B cell (primary cell): ENCODE results near the gene EFCC1. TPM values are rescaled to one million over a fixed set of nuclear protein-coding genes. Genes with fewer than 3 reads are reported as not detected.

Source experiments
- ATAC-seq: fragments of 200-7000 bp; cut with Tn5 transposase; one replicate; pipeline ENCODE4 v1.10.0; 2021; ENCODE audit warnings: low read depth, mild to moderate bottlenecking, moderate number of reproducible peaks, moderate library complexity
- CTCF ChIA-PET: fragments of 350-600 bp; sonication (Branson Sonifier 250); formaldehyde crosslinking; loops from one replicate; lab custom pipeline; 2021; ENCODE audit warnings: antibody characterized with exemption, inconsistent platforms; lab: Charles Lee
- POLR2A ChIA-PET: fragments of 350-600 bp; sonication (Branson Sonifier 250); formaldehyde crosslinking; loops from one replicate; lab custom pipeline; 2021; ENCODE audit warnings: antibody characterized with exemption; lab: Charles Lee
- DNase-seq: peaks from one replicate; pipeline ENCODE4 v3.0.0; 2013
- H2AFZ ChIP-seq: 2 replicates; pipeline ENCODE4 v1.6.1; 2012; ENCODE audit warnings: mild to moderate bottlenecking, low read depth, low read length; ENCODE audit not compliant: insufficient read depth, poor library complexity, severe bottlenecking
- H3K27ac ChIP-seq, 2 donors: 1 replicate in 1 of 2; 2 replicates in 1 of 2; pipeline ENCODE4 v1.5.1; 2012 to 2013; ENCODE audit warnings: low read length in 2 of 2, mild to moderate bottlenecking in 2 of 2, moderate library complexity in 1 of 2
- H3K27me3 ChIP-seq, 4 experiments: fragments of 200-600 bp in 1 of 4; sonication (generic) in 1 of 4; replicated peaks in 1 of 4; 1 replicate in 2 of 4; 2 replicates in 2 of 4; pipeline versions ENCODE4 v1.6.1 to v1.7.0; 2013 to 2016; ENCODE audit warnings: low read length in 3 of 4, mild to moderate bottlenecking in 2 of 4, mixed read lengths in 1 of 4, moderate library complexity in 1 of 4; ENCODE audit not compliant: insufficient read depth in 4 of 4, control insufficient read depth in 3 of 4; ENCODE audit errors: control extremely low read depth in 1 of 4
- H3K36me3 ChIP-seq, 2 experiments: replicated peaks in 1 of 2; 1 replicate in 1 of 2; 2 replicates in 1 of 2; pipeline versions ENCODE4 v1.6.1 to v1.7.1; 2013; ENCODE audit warnings: low read length in 1 of 2; ENCODE audit not compliant: insufficient read depth in 2 of 2, control insufficient read depth in 1 of 2; ENCODE audit errors: control extremely low read depth in 1 of 2, extremely low read depth in 1 of 2
- H3K4me1 ChIP-seq, 2 donors: fragments of 200-600 bp in 1 of 2; sonication (generic) in 1 of 2; 1 replicate in 1 of 2; 2 replicates in 1 of 2; pipeline versions ENCODE4 v1.5.1 to v1.6.1; 2013 to 2017; ENCODE audit warnings: low read length in 2 of 2; ENCODE audit not compliant: control insufficient read depth in 2 of 2, insufficient read depth in 2 of 2
- H3K4me2 ChIP-seq: replicated peaks from 2 replicates; pipeline ENCODE3; 2012; ENCODE audit warnings: mild to moderate bottlenecking, low read depth, low read length; ENCODE audit not compliant: poor library complexity, severe bottlenecking
- H3K4me3 ChIP-seq, 5 experiments: fragments of 200-600 bp in 1 of 5; sonication (generic) in 1 of 5; 1 replicate in 3 of 5; 2 replicates in 2 of 5; pipeline versions ENCODE4 v1.5.1 to v1.7.0; 2011 to 2016; ENCODE audit warnings: low read length in 4 of 5, mild to moderate bottlenecking in 4 of 5, low read depth in 2 of 5, control low read depth in 1 of 5, moderate library complexity in 1 of 5; ENCODE audit not compliant: insufficient read depth in 1 of 5; ENCODE audit errors: control extremely low read depth in 1 of 5, extremely low read depth in 1 of 5
- H3K79me2 ChIP-seq: fragments of 200-600 bp; sonication (generic); one replicate; pipeline ENCODE4 v1.6.0; 2016; ENCODE audit warnings: low read length; ENCODE audit not compliant: control insufficient read depth, insufficient read depth
- H3K9ac ChIP-seq: fragments of 200-600 bp; sonication (generic); 2 replicates; pipeline ENCODE4 v1.6.1; 2017; ENCODE audit warnings: mild to moderate bottlenecking, low read length, moderate library complexity
- H3K9me3 ChIP-seq, 3 donors: one replicate each; pipeline versions ENCODE4 v1.6.1 to v1.7.1; 2013; ENCODE audit warnings: low read length in 2 of 3; ENCODE audit not compliant: control insufficient read depth in 2 of 3, insufficient read depth in 1 of 3; ENCODE audit errors: control extremely low read depth in 1 of 3
- H4K20me1 ChIP-seq: 2 replicates; pipeline ENCODE4 v1.6.0; 2012; ENCODE audit warnings: mild to moderate bottlenecking, low read length; ENCODE audit not compliant: insufficient read depth, control insufficient read depth, poor library complexity, severe bottlenecking
- H3K27ac Mint-ChIP-seq: one replicate; pipeline ENCODE4 v1.8.0; 2021; ENCODE audit warnings: mixed read lengths
- H3K27me3 Mint-ChIP-seq: one replicate; pipeline ENCODE4 v1.8.0; 2021; ENCODE audit warnings: mixed read lengths
- H3K4me1 Mint-ChIP-seq: one replicate; pipeline ENCODE4 v1.8.0; 2021; ENCODE audit warnings: mixed read lengths
- H3K4me3 Mint-ChIP-seq: one replicate; pipeline ENCODE4 v1.8.0; 2021; ENCODE audit warnings: mixed read lengths
- H3K9me3 Mint-ChIP-seq: one replicate; pipeline ENCODE4 v1.8.0; 2022; ENCODE audit warnings: mixed read lengths; ENCODE audit not compliant: insufficient read depth
- CTCF ChIP-seq: fragments of 200-600 bp; IDR thresholded peaks from one replicate; pipeline ENCODE4 v1.8.0; 2022; ENCODE audit warnings: antibody characterized with exemption, mild to moderate bottlenecking
- EZH2 ChIP-seq: IDR thresholded peaks from 2 replicates; pipeline ENCODE4 v1.6.1; 2012; ENCODE audit warnings: borderline replicate concordance, low read depth, mild to moderate bottlenecking, moderate library complexity, low read length; ENCODE audit not compliant: insufficient read depth, poor library complexity, severe bottlenecking
- WGBS: methylation state at CpG from one replicate; pipeline ENCODE4 v1.1.5; 2013; ENCODE audit warnings: missing lambda C conversion rate; ENCODE audit not compliant: insufficient coverage; 5-methylcytosine and 5-hydroxymethylcytosine counted together
- intact Hi-C: fragments of 100-400 bp; cut with micrococcal nuclease; formaldehyde crosslinking; loops from one replicate; pipeline ENCODE4 v1.10.0; 2022
- polyA plus RNA-seq: library from polyadenylated mRNA; depleted of rRNA; stranded (reverse); fragments of >200 nt; gene quantifications from 2 replicates; pipeline ENCODE4 v1.2.3, GENCODE V29; 2012
- total RNA-seq, 2 donors: library from RNA; stranded (reverse); fragments of 120-200 nt in 1 of 2; gene quantifications; 1 replicate in 1 of 2; 2 replicates in 1 of 2; pipeline versions ENCODE4 v1.2.3 to v1.2.4, GENCODE V29; 2013 to 2022

Gene EFCC1
- total and polyA plus RNA-seq, 2 donors (not counting 1 experiment from before 2014, with no cell fraction given) = 0.06 TPM; not detected in 1

GRCh38 chr3:129070086-129070885 is 69.2 kb downstream of the EFCC1 start:
- H3K4me3 ChIP-seq = no peak overlapping the region
- H3K79me2 ChIP-seq = no peaks in the 10 kb centered on the region
- H3K36me3 ChIP-seq = no peaks in the 10 kb centered on the region
- H4K20me1 ChIP-seq = no peaks in the 10 kb centered on the region
- peaks cover 0 to 26% (median 6%) of the 10 kb centered on the region in 4 experiments for H3K27me3 ChIP-seq
- Mint-ChIP-seq H3K27me3 (peaks cover 38% of the 10 kb centered on the region), H3K27ac (no peak overlapping the region), H3K4me1 (peaks cover 11% of the 10 kb centered on the region), H3K4me3 (no peak overlapping the region), H3K9me3 (no peaks in the 10 kb centered on the region)
- CTCF ChIA-PET = interaction anchor here (0.9 to 4.8 kb wide), 4 partner anchors 17 to 175 kb away, joined by 4 to 35 read pairs (median 6); no protein-coding TSS in a partner anchor
- no peak for DNase-seq
- peaks cover 4 to 12% of the 10 kb centered on the region in 2 donors for H3K4me1 ChIP-seq
- no peak for ATAC-seq
- no peak overlapping the region for H2AFZ ChIP-seq
- H3K9ac ChIP-seq = no peak overlapping the region
- 37% methylated on average over 6 of the region's 8 CpGs for WGBS
- no peak overlapping the region for H3K4me2 ChIP-seq
- POLR2A ChIA-PET = no interaction called here
- TF ChIP-seq CTCF = no peak
- no peak for TF ChIP-seq EZH2
- no peak overlapping the region for H3K27ac ChIP-seq
- intact Hi-C loops = no loop called here
- peaks cover 0 to 14% (median 0%) of the 10 kb centered on the region in 3 donors for H3K9me3 ChIP-seq

- TF ChIP-seq CTCF = no peak
- no peak for TF ChIP-seq EZH2
- Histone ChIP-seq H3K27me3 (no peaks in the 10 kb centered on the region), H4K20me1 (no peaks in the 10 kb centered on the region), H3K4me3 (no peak overlapping the region), H3K79me2 (no peaks in the 10 kb centered on the region), H3K4me2 (no peak overlapping the region), H3K4me1 (no peaks in the 10 kb centered on the region), H3K9ac (no peak overlapping the region), H3K27ac (no peak overlapping the region), H3K9me3 (no peaks in the 10 kb centered on the region), H3K36me3 (no peaks in the 10 kb centered on the region), H2AFZ (no peak overlapping the region)
- intact Hi-C loops = no loop called here
- Mint-ChIP-seq H3K9me3 (no peaks in the 10 kb centered on the region), H3K27me3 (peaks cover 7% of the 10 kb centered on the region), H3K4me1 (no peaks in the 10 kb centered on the region), H3K27ac (peak overlapping the region; percentile 32), H3K4me3 (no peak overlapping the region)
- ChIA-PET POLR2A (interaction anchor here (0.7 kb wide), 2 partner anchors 10 to 196 kb away, joined by 6 to 7 read pairs; no protein-coding TSS in a partner anchor), CTCF (no interaction called here)
- DNase-seq (no peak), ATAC-seq (no peak)
- 96% methylated on average over 7 of the region's 7 CpGs for WGBS
Observed at GRCh38 chr3:129077222-129077621, 76.1 kb downstream of the EFCC1 start.
